ENCODE measurements around the gene DNAAF6.

DNAAF6 gene

DNA sequence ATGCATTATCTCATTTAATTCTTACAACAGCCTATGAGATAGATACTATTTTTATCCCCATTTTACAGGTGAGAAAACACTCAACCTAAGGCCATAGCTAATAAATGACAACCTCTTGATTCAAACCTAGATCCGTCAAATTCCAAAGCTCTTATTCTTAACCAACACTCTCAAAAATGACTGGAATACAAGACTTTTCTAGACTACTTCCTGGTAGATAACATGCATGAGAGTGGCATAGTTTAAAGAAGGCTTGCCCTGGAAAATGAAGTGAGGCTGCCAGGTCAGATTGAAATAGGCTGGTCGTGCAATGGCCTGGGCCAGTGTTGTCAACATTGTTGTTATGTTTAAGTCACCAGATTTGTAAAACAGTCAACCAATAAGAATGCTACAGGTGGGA lies 86.6 kb downstream of the DNAAF6 start:
- DNase-seq (ENCODE audit: low spot score): no peak
